WTC11 (cell line): ENCODE results near the gene GCAT.

Source experiments
- ATF3 ChIP-seq: sonication (generic); formaldehyde crosslinking; conservative IDR thresholded peaks from 2 replicates; pipeline ENCODE4 v1.8.1; 2022; ENCODE audit warnings: mild to moderate bottlenecking, missing genetic modification reagents
- CTCF ChIP-seq: fragments of 200-600 bp; IDR thresholded peaks from 2 replicates; pipeline ENCODE4 v1.8.0; 2022; ENCODE audit warnings: antibody characterized with exemption
- FOXP1 ChIP-seq: sonication (generic); formaldehyde crosslinking; IDR thresholded peaks from 2 replicates; pipeline ENCODE4 v1.8.0; 2022; ENCODE audit warnings: missing genetic modification reagents, mild to moderate bottlenecking, moderate library complexity, borderline replicate concordance
- JUN ChIP-seq: sonication (generic); formaldehyde crosslinking; IDR thresholded peaks from 2 replicates; pipeline ENCODE4 v1.8.0; 2023; ENCODE audit warnings: mild to moderate bottlenecking, missing genetic modification reagents
- RELA ChIP-seq: sonication (generic); formaldehyde crosslinking; IDR thresholded peaks from 2 replicates; pipeline ENCODE4 v1.8.1; 2022; ENCODE audit warnings: missing genetic modification reagents, mild to moderate bottlenecking, borderline replicate concordance

- TF ChIP-seq CTCF, result no peak
- TF ChIP-seq FOXP1 (CRISPR knock-in tag), result no peak; the same call in 1 of the 2 replicates
- no peak for TF ChIP-seq JUN (CRISPR knock-in tag)
- TF ChIP-seq ATF3 (CRISPR knock-in tag), result no peak
- no peak for TF ChIP-seq RELA (CRISPR knock-in tag)
Observed at GRCh38 chr22:37843741-37844089, 36.0 kb downstream of the GCAT start.
